ENCODE data around the gene LMBRD1.
A peak's percentile ranks its signal among the peaks of the same experiment; 100 is the strongest.

Gene LMBRD1

DNA sequence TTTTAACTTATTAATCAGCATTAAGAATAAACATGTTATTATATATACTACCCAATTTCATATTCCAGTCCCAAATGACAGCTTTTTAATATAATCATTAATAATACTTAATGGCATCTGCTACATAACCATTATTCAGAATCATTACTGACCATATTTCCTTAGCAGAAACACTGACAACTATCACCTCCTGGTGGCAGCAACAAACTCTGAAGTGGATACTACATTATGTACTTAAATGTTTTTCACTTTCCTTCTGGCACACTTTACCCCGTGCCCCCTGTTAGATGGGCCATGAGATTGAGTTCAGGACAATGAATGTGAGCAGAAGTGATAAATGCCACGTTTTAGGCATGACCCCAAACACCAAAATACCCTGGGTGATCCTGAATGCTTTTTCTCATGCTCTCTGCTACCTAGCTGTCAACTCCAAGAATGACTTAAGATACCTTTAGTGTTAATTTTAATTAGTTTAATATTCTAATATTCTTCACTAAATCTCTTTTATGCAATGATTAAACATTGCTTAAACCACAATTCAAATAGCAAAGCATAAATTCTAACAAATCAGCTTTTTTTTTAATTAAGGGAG lies 77.1 kb downstream of the LMBRD1 start:
- no peak overlapping the region for H2AFZ ChIP-seq (ENCODE audit: low read depth, low read length)
- no peak overlapping the region for H3K4me2 ChIP-seq (ENCODE audit: low read length, poor library complexity, severe bottlenecking)
- H3K23ac ChIP-seq (ENCODE audit: low read length in 2 of 2), result no peak overlapping the region
- H3K27ac ChIP-seq (ENCODE audit: low read length, poor library complexity, severe bottlenecking), result no peak overlapping the region
- no peak overlapping the region for H2BK5ac ChIP-seq (ENCODE audit: low read depth, low read length, poor library complexity, severe bottlenecking)
- peaks cover 7% of the 10 kb centered on the region for H3K79me1 ChIP-seq (replicated peaks; ENCODE audit: low read length, poor library complexity, severe bottlenecking)
- peak; percentile 41 for DNase-seq
- H3K27me3 ChIP-seq (ENCODE audit: control insufficient read depth in 1 of 2, insufficient read depth in 1 of 2, low read length in 2 of 2), result no peaks in the 10 kb centered on the region
- H3K4ac ChIP-seq (ENCODE audit: low read depth in 1 of 2, low read length in 2 of 2), result no peak overlapping the region
- no peak overlapping the region for H2BK120ac ChIP-seq (ENCODE audit: low read depth, low read length)
- no peak overlapping the region for H3K18ac ChIP-seq (ENCODE audit: low read depth in 1 of 2, low read length in 2 of 2)
- H4K91ac ChIP-seq (ENCODE audit: low read length), result no peak overlapping the region
- no peaks in the 10 kb centered on the region for H3K4me1 ChIP-seq (ENCODE audit: control insufficient read depth, insufficient read depth, low read depth, low read length)
- H4K8ac ChIP-seq (ENCODE audit: low read length), result no peak overlapping the region
- H2BK12ac ChIP-seq (ENCODE audit: low read length in 2 of 2), result no peak overlapping the region
- no peak overlapping the region for H3K9ac ChIP-seq (ENCODE audit: low read length)
- H3K4me3 ChIP-seq (ENCODE audit: insufficient read depth in 1 of 2, low read depth in 1 of 2, low read length in 2 of 2), result no peak overlapping the region
- H2BK15ac ChIP-seq (ENCODE audit: low read depth, poor library complexity, severe bottlenecking), result no peak overlapping the region
- peaks cover 12 to 33% of the 10 kb centered on the region in 2 experiments for H3K36me3 ChIP-seq (ENCODE audit: control insufficient read depth in 1 of 2, insufficient read depth in 2 of 2, low read depth in 1 of 2, low read length in 2 of 2)
- peaks cover 9% of the 10 kb centered on the region for H3K9me3 ChIP-seq (ENCODE audit: control insufficient read depth, low read length)
- H2AK5ac ChIP-seq (ENCODE audit: low read length, severe bottlenecking), result no peak overlapping the region
- H3K14ac ChIP-seq (ENCODE audit: low read length in 2 of 2), result no peak overlapping the region
- WGBS, result 26% methylated on average over 2 of the region's 2 CpGs

DNA sequence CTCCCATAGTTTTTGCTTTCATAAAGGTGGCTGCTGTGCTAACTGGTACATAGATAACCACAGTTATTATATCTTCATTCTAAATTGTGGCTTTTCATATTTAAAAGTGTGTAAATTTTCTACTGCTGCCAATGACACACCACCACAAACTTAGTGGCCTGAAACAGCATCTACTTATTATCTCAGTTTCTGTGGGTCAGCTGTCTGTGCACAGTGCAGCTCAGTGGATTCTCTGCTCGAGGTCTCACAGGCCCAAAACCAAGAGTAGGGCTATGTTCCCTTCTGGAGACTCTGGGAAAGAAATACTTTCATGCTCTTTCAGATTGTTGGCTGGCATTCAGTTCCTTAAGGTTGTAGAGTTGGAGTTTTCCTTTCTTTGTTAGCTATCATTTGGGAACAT lies 90.1 kb downstream of the LMBRD1 start:
- no peaks in the 10 kb centered on the region for H3K4me1 ChIP-seq (ENCODE audit: control insufficient read depth, insufficient read depth, low read depth, low read length)
- H2BK5ac ChIP-seq (ENCODE audit: low read depth, low read length, poor library complexity, severe bottlenecking), result no peak overlapping the region
- no peak overlapping the region for H3K4me2 ChIP-seq (ENCODE audit: low read length, poor library complexity, severe bottlenecking)
- H4K91ac ChIP-seq (ENCODE audit: low read length), result no peak overlapping the region
- no peak overlapping the region for H2BK120ac ChIP-seq (ENCODE audit: low read depth, low read length)
- H2AFZ ChIP-seq (ENCODE audit: low read depth, low read length), result no peak overlapping the region
- H3K27ac ChIP-seq (ENCODE audit: low read length, poor library complexity, severe bottlenecking), result no peak overlapping the region
- H3K9me3 ChIP-seq (ENCODE audit: control insufficient read depth, low read length), result no peaks in the 10 kb centered on the region
- no peak overlapping the region for H2BK15ac ChIP-seq (ENCODE audit: low read depth, poor library complexity, severe bottlenecking)
- no peak for DNase-seq
- no peak overlapping the region for H3K23ac ChIP-seq (ENCODE audit: low read length in 2 of 2)
- H3K18ac ChIP-seq (ENCODE audit: low read depth in 1 of 2, low read length in 2 of 2), result no peak overlapping the region
- no peaks in the 10 kb centered on the region for H3K79me1 ChIP-seq (replicated peaks; ENCODE audit: low read length, poor library complexity, severe bottlenecking)
- no peak overlapping the region for H3K14ac ChIP-seq (ENCODE audit: low read length in 2 of 2)
- WGBS, result 92% methylated on average over 1 of the region's 1 CpG
- no peak overlapping the region for H3K4me3 ChIP-seq (ENCODE audit: insufficient read depth in 1 of 2, low read depth in 1 of 2, low read length in 2 of 2)
- H4K8ac ChIP-seq (ENCODE audit: low read length), result no peak overlapping the region
- H3K27me3 ChIP-seq (ENCODE audit: control insufficient read depth in 1 of 2, insufficient read depth in 1 of 2, low read length in 2 of 2), result no peaks in the 10 kb centered on the region
- H3K36me3 ChIP-seq (ENCODE audit: control insufficient read depth in 1 of 2, insufficient read depth in 2 of 2, low read depth in 1 of 2, low read length in 2 of 2), result peaks cover 0 to 19% of the 10 kb centered on the region in 2 experiments
- no peak overlapping the region for H3K4ac ChIP-seq (ENCODE audit: low read depth in 1 of 2, low read length in 2 of 2)
- H3K9ac ChIP-seq (ENCODE audit: low read length), result no peak overlapping the region
- no peak overlapping the region for H2BK12ac ChIP-seq (ENCODE audit: low read length in 2 of 2)
- no peak overlapping the region for H2AK5ac ChIP-seq (ENCODE audit: low read length, severe bottlenecking)

DNA sequence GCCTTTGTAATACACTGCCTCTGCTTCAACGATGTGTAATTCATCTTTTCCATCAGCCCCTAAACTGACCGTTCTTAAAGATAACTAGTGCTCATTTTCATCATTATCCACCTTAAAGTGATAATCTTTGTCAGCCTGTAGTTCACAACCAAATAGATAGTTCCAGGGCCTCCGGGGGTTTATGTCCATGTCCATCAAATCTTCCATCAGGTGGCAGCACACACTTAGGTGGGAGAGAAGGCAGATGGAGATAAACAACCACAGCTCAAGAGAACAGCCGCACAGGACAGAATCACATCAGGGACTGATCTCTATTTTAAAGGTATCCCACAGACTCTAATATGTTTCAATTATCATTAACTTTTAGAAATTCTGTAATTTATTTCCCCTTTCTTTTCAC lies 90.9 kb downstream of the LMBRD1 start:
- Histone ChIP-seq H3K79me1 (replicated peaks; ENCODE audit: low read length, poor library complexity, severe bottlenecking) (no peaks in the 10 kb centered on the region), H3K4me1 (ENCODE audit: control insufficient read depth, insufficient read depth, low read depth, low read length) (no peaks in the 10 kb centered on the region), H2BK15ac (ENCODE audit: low read depth, poor library complexity, severe bottlenecking) (no peak overlapping the region), H2BK120ac (ENCODE audit: low read depth, low read length) (no peak overlapping the region), H2BK5ac (ENCODE audit: low read depth, low read length, poor library complexity, severe bottlenecking) (no peak overlapping the region), H3K14ac (ENCODE audit: low read length in 2 of 2) (no peak overlapping the region), H2AK5ac (ENCODE audit: low read length, severe bottlenecking) (no peak overlapping the region), H4K8ac (ENCODE audit: low read length) (no peak overlapping the region), H3K27ac (ENCODE audit: low read length, poor library complexity, severe bottlenecking) (no peak overlapping the region), H3K23ac (ENCODE audit: low read length in 2 of 2) (no peak overlapping the region), H3K9ac (ENCODE audit: low read length) (no peak overlapping the region), H3K18ac (ENCODE audit: low read depth in 1 of 2, low read length in 2 of 2) (no peak overlapping the region), H2AFZ (ENCODE audit: low read depth, low read length) (no peak overlapping the region), H3K4me3 (ENCODE audit: insufficient read depth in 1 of 2, low read depth in 1 of 2, low read length in 2 of 2) (no peak overlapping the region), H3K9me3 (ENCODE audit: control insufficient read depth, low read length) (no peaks in the 10 kb centered on the region), H2BK12ac (ENCODE audit: low read length in 2 of 2) (no peak overlapping the region), H3K4me2 (ENCODE audit: low read length, poor library complexity, severe bottlenecking) (no peak overlapping the region), H4K91ac (ENCODE audit: low read length) (no peak overlapping the region), H3K4ac (ENCODE audit: low read depth in 1 of 2, low read length in 2 of 2) (no peak overlapping the region), H3K36me3 (ENCODE audit: control insufficient read depth in 1 of 2, insufficient read depth in 2 of 2, low read depth in 1 of 2, low read length in 2 of 2) (peaks cover 0 to 19% of the 10 kb centered on the region in 2 experiments), H3K27me3 (ENCODE audit: control insufficient read depth in 1 of 2, insufficient read depth in 1 of 2, low read length in 2 of 2) (no peaks in the 10 kb centered on the region)
- WGBS, result 92% methylated on average over 3 of the region's 4 CpGs
- DNase-seq, result no peak

DNA sequence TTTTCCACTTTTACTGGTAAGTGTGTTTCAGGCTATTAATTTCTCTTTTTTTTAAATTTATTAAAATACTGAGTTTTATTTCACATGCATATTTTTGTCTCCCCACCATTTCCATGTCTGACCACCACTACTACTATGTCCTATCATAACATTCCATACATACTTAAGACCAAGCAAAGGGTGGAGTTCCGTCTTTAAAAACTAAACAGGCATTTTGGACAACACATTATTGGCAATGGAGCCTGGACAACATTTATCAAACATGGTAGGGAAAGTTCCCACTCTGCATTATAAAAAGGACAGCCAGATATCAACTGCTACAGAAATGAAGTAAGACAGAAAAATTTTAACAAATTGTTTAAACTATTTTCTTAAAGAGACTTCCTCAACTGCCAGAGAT lies 91.9 kb downstream of the LMBRD1 start:
- no CpG with 5 or more reads among the region's 1 CpG for WGBS
- no peak overlapping the region for H3K4me2 ChIP-seq (ENCODE audit: low read length, poor library complexity, severe bottlenecking)
- H2BK5ac ChIP-seq (ENCODE audit: low read depth, low read length, poor library complexity, severe bottlenecking), result no peak overlapping the region
- H4K91ac ChIP-seq (ENCODE audit: low read length), result no peak overlapping the region
- H3K23ac ChIP-seq (ENCODE audit: low read length in 2 of 2), result no peak overlapping the region
- peaks cover 0 to 19% of the 10 kb centered on the region in 2 experiments for H3K36me3 ChIP-seq (ENCODE audit: control insufficient read depth in 1 of 2, insufficient read depth in 2 of 2, low read depth in 1 of 2, low read length in 2 of 2)
- no peaks in the 10 kb centered on the region for H3K4me1 ChIP-seq (ENCODE audit: control insufficient read depth, insufficient read depth, low read depth, low read length)
- no peak overlapping the region for H3K14ac ChIP-seq (ENCODE audit: low read length in 2 of 2)
- no peak overlapping the region for H2AFZ ChIP-seq (ENCODE audit: low read depth, low read length)
- H3K9me3 ChIP-seq (ENCODE audit: control insufficient read depth, low read length), result no peaks in the 10 kb centered on the region
- H3K18ac ChIP-seq (ENCODE audit: low read depth in 1 of 2, low read length in 2 of 2), result no peak overlapping the region
- H2AK5ac ChIP-seq (ENCODE audit: low read length, severe bottlenecking), result no peak overlapping the region
- no peak for DNase-seq
- no peaks in the 10 kb centered on the region for H3K27me3 ChIP-seq (ENCODE audit: control insufficient read depth in 1 of 2, insufficient read depth in 1 of 2, low read length in 2 of 2)
- H3K9ac ChIP-seq (ENCODE audit: low read length), result no peak overlapping the region
- no peak overlapping the region for H2BK120ac ChIP-seq (ENCODE audit: low read depth, low read length)
- no peak overlapping the region for H3K4me3 ChIP-seq (ENCODE audit: insufficient read depth in 1 of 2, low read depth in 1 of 2, low read length in 2 of 2)
- no peaks in the 10 kb centered on the region for H3K79me1 ChIP-seq (replicated peaks; ENCODE audit: low read length, poor library complexity, severe bottlenecking)
- H4K8ac ChIP-seq (ENCODE audit: low read length), result no peak overlapping the region
- no peak overlapping the region for H2BK12ac ChIP-seq (ENCODE audit: low read length in 2 of 2)
- H2BK15ac ChIP-seq (ENCODE audit: low read depth, poor library complexity, severe bottlenecking), result no peak overlapping the region
- no peak overlapping the region for H3K27ac ChIP-seq (ENCODE audit: low read length, poor library complexity, severe bottlenecking)
- H3K4ac ChIP-seq (ENCODE audit: low read depth in 1 of 2, low read length in 2 of 2), result no peak overlapping the region
